SJCRH30 (cell line): ENCODE data around the gene NELFB. TPM values are rescaled to one million over a fixed set of nuclear protein-coding genes. Genes with fewer than 3 reads are reported as not detected.

ENCODE experiments used
- DNase-seq, 2 experiments: peaks; one replicate each; pipeline ENCODE4 v3.0.0-alpha.2; 2015 to 2020
- H3K27ac ChIP-seq: fragments of 250-450 bp; sonication (Bioruptor Pico); 2 replicates; pipeline ENCODE4 v1.5.1; 2020; ENCODE audit warnings: mild to moderate bottlenecking, moderate library complexity
- H3K27me3 ChIP-seq: fragments of 250-450 bp; sonication (Bioruptor Pico); 2 replicates; pipeline ENCODE4 v1.5.1; 2020; ENCODE audit warnings: mild to moderate bottlenecking, moderate library complexity
- H3K36me3 ChIP-seq: fragments of 250-450 bp; sonication (Bioruptor Pico); 2 replicates; pipeline ENCODE4 v1.5.1; 2020; ENCODE audit warnings: mild to moderate bottlenecking, moderate library complexity
- H3K4me1 ChIP-seq: fragments of 250-450 bp; sonication (Bioruptor Pico); 2 replicates; pipeline ENCODE4 v1.5.1; 2020; ENCODE audit warnings: mild to moderate bottlenecking, moderate library complexity
- H3K4me3 ChIP-seq: fragments of 250-450 bp; sonication (Bioruptor Pico); 2 replicates; pipeline ENCODE4 v1.5.1; 2020; ENCODE audit warnings: mild to moderate bottlenecking, moderate library complexity
- H3K9me3 ChIP-seq: fragments of 250-450 bp; sonication (Bioruptor Pico); replicated peaks from 2 replicates; pipeline ENCODE4 v1.5.1; 2020; ENCODE audit warnings: mild to moderate bottlenecking, moderate library complexity
- total RNA-seq: library from RNA; depleted of rRNA; stranded (reverse); fragments of >200 nt; shearing (Covaris generic); gene quantifications from 2 replicates; pipeline ENCODE4 v1.2.3, GENCODE V29; 2014

NELFB gene
- total RNA-seq, 1 experiment from 2014 or later = 65.5 TPM

DNA sequence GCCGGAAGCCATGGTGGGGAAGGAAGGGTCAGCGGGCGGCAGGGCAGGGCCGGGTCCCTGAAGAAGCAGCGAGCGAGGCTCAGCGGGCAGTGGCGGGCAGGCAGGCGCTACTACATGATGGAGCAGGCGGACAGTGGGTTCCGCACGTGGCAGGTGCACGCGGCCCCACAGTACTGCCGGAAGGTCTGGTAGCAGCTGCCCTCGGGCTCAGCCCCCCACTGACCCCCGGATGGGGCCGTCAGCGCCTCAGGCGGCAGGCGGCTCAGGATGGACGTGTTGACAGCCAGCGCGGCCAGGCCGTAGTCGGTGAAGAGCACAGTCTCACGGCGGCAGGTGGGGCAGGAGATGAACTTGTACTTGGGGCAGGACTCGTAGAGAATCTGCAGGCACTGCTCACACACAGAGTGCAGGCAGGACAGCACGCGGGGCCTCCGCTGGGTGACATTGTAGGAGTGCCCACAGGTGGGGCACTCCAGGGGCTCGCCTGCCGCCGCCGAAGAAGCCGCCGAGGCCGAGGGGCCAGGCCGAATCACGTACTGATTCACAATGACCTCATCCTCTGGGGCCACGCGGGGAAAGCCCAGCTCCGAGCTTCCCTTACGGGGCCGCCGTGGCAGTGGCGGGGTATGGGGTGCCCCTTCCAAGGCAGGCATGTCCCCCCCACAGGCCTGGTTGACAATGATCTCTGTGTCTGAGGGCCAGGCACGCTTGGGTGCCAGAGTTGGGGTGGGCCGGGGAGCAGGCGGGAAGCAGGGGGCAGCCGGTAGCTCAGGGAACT is 34.6 kb upstream of the NELFB start:
- Histone ChIP-seq H3K4me3 (no peak overlapping the region), H3K9me3 (no peaks in the 10 kb centered on the region), H3K36me3 (0 out of 2 replicates have a peak, but pooled peaks cover 4% of the 10 kb centered on the region), H3K4me1 (peaks cover 23% of the 10 kb centered on the region), H3K27me3 (no peaks in the 10 kb centered on the region), H3K27ac (no peak overlapping the region)
- peak; percentile 53 to 54 for DNase-seq

DNA sequence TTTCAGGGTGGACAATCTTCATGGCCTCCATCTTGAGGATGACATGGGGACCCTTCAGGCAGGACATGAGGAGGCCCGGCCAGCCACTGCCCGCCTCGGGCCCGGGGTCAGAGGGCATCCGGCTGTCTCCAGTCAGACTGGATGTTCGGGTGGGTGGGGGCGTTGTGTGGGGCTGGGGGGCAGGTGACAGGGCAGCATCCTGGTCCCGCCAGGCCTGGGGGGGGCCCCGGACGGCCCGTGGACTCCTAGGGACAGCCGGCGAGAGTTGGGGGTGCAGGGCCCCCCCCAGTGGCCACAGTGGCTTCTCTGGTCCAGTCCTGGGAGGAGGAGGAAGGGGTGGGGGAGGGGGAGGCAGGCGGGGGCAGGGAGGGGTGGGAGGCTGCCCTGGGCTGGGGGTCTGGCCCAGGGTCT is 34.0 kb upstream of the NELFB start:
- H3K27ac ChIP-seq = no peak overlapping the region
- no peaks in the 10 kb centered on the region for H3K27me3 ChIP-seq
- no peak overlapping the region for H3K4me3 ChIP-seq
- 0 out of 2 replicates have a peak, but pooled peaks cover 4% of the 10 kb centered on the region for H3K36me3 ChIP-seq
- DNase-seq = no peak
- H3K4me1 ChIP-seq = peaks cover 29% of the 10 kb centered on the region
- no peaks in the 10 kb centered on the region for H3K9me3 ChIP-seq

DNA sequence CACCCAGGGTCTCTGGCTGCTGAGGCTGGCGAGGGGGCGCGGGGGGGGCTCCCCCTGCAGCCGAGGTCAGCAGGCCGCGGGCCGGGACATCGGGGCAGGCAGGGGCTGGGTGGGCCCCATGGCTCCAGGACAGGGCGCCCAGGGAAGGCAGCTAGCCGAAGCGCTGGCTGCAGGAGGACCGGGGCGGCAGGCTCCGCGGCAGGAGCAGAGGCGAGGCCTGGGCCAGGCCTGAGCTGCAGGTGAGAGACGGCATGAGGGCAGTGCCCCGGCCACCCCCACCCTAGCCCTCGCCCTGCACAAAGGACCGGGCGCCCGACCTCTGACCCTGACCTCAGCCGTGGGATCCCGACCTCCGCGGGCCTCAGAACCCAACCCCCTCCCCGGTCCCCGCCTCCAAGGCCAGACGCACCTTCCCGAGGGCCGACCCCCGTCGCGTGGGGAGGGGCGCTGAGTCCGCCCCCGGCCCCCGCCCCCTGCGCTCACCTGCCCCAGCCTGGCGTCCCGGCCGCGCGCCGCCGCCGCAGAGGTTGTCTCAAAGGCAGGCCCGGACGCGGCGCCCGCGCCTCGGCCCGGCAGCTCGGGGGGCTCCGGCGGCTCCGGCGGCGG is 33.5 kb upstream of the NELFB start:
- no peak overlapping the region for H3K4me3 ChIP-seq
- no peaks in the 10 kb centered on the region for H3K27me3 ChIP-seq
- no peak for DNase-seq
- no peaks in the 10 kb centered on the region for H3K9me3 ChIP-seq
- peaks cover 34% of the 10 kb centered on the region for H3K4me1 ChIP-seq
- no peaks in the 10 kb centered on the region for H3K36me3 ChIP-seq
- no peak overlapping the region for H3K27ac ChIP-seq

DNA sequence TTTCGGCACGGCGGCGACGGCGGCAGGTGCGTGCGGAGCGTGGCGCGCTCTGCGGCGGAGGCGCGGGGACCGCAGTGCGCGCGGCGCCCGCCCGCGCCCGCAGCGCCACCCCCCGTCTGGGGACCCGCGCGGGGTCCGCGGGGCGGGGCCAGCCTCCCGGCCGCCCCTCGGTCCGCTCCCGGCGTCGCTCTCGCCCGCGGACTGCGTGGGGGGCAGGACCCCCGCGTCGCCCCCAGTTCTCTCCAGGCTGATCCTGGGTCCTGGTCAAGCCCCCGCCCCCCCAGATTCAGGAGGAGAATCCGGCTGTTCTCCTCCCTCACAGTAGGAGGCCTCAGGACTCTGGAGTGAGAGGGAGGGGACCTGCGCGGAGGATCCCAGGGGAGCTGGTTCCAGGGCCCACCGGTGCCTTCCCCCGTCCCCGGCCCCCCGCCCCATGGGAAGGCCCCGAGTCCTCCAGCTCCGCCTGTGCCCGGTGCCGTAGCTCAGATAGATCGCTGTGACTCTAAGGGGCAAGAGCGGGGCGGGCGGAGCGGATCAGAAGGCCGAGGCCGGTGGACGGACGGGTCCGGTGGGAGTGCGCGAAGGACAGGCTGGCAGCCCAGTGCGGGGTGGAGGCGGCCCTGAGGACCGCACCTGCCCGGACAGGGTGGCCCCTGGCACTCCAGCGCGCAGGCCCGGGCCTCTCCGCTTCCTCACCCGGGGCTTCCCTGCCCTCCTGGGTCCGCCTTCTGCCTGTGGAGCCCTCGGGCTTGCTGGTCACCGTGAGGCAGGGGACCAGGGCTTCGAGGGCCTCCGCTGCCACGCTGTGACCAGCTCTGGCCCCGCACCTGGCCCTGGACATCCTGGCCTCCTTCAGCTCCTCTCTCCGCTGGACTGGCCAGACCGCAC is 32.7 kb upstream of the NELFB start, which contains the start of gene RNF208:
RNF208 (minus strand) TSS at position 51 of the 888 bp plus-strand sequence. CDS start 1,028 bp downstream, outside the sequence.
- DNase-seq = no peak
- peaks cover 42% of the 10 kb centered on the region for H3K4me1 ChIP-seq
- peak within 1 kb of the TSS; percentile 72 for H3K4me3 ChIP-seq
- no peaks in the 10 kb centered on the region for H3K36me3 ChIP-seq
- H3K27ac ChIP-seq = no peak within 1 kb of the TSS
- no peaks in the 10 kb centered on the region for H3K9me3 ChIP-seq
- H3K27me3 ChIP-seq = no peaks in the 10 kb centered on the region

DNA sequence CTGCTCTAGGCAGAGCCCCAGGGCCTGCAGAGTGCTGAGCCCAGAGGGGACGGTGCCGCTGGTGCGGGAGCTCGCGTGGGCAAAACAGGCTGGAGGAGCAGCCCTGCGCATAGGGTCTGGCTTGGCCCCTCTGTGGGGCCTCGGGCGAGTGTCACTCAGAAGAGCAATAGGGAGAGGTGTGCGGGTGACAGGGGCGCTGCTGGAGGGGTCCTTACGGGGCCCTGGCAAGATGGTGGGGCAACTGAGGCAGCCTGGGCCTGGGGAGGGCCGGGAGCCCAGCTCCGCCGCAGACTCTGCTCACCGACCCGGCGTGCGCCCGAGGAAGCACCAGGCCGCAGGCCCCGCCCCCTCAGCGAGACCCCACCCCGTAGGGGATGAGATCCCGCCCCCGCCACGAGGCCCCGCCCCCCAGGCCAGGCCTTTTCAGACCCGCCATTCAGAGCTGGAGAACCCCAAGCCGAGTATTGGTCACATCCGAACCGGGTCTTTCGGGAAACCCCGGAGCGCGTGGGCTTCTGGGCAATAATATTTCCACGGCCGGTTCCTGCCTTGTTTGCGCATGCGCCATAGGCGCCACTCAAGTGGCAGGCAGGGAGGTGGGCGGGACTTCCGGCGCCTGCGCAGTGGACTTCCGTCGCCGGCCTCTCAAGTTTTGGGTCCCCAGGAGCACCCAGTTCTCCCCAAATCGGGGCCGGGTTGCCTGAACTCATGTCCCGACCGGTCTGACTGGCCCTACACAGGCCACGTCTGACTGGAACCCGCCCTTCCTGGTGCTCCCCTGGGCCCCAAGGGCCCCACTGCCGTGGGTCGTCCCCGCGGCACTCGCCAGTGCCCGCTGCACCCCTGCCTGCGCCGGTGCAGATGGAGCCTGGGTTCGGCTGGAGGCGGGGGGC is 31.8 kb upstream of the NELFB start:
- Histone ChIP-seq H3K9me3 (no peaks in the 10 kb centered on the region), H3K36me3 (no peaks in the 10 kb centered on the region), H3K27me3 (peaks cover 2% of the 10 kb centered on the region), H3K4me3 (peak overlapping the region; percentile 72), H3K27ac (peak overlapping the region; percentile 44; the same call in 1 of the 2 replicates), H3K4me1 (peaks cover 42% of the 10 kb centered on the region)
- peak; percentile 99 for DNase-seq

DNA sequence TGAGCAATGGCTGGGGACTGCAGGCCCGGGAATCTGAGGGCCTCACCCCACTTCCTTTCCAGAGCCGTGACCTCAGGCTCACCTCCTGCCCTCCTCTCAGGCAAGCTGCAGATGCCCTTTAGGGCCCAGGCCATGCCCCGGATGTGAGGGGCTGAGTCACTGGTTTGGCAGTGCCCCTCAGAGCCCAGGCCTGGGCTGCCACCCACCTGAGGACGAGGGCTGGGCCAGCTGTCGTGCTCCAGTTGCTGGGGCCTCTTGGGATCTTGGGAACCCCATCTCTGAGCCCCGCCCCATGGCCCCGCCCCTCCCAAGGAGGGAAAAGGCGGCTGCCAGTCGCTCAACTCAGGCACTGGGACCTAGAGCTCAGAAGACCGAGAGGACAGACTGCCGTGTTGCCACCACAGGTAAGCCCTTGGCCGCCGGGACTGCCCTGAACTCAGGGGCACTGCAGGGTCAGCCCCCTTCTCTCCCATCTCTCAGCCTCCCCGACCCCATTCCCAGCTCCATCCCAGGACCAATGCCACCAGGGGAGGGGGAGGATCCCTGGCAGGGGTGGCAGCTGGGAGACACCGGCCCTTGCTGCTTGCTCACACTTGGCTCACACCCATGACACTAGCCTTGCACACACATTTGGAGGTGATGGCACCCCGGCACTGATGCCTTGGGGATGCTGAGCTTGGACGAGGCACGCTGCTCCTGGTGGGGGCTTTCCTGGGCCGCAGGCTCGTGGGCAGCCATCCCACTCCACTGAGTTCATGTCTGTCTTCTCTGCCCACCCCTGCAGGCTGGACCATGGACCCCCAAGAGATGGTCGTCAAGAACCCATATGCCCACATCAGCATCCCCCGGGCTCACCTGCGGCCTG is 30.1 kb upstream of the NELFB start, which contains the start of gene CYSRT1:
CYSRT1 (plus strand) TSS at position 345 of the 865 bp plus-strand sequence; CDS start at position 793, 448 bp downstream.
- DNase-seq = peak; percentile 70 to 75
- H3K27me3 ChIP-seq = peaks cover 18% of the 10 kb centered on the region
- no peak within 1 kb of the TSS for H3K27ac ChIP-seq
- H3K9me3 ChIP-seq = no peaks in the 10 kb centered on the region
- peak within 1 kb of the TSS; percentile 72 for H3K4me3 ChIP-seq
- peaks cover 42% of the 10 kb centered on the region for H3K4me1 ChIP-seq
- no peaks in the 10 kb centered on the region for H3K36me3 ChIP-seq

DNA sequence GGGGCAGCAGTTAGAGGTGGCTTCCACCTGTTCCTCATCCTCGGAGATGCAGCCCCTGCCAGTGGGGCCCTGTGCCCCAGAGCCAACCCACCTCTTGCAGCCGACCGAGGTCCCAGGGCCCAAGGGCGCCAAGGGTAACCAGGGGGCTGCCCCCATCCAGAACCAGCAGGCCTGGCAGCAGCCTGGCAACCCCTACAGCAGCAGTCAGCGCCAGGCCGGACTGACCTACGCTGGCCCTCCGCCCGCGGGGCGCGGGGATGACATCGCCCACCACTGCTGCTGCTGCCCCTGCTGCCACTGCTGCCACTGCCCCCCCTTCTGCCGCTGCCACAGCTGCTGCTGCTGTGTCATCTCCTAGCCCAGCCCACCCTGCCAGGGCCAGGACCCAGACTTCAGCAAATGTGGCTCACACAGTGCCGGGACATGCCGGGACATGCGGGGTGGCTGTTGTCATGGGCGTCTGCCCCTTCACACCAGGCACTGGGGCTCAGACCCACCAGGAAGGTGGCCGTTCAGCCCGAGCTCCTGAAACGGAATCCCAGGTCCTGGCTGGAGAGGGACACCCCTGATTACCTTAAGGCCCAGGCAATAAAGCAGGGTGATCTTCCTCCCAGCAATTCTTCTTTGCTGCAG is 29.3 kb upstream of the NELFB start:
- no peaks in the 10 kb centered on the region for H3K36me3 ChIP-seq
- H3K27ac ChIP-seq = no peak overlapping the region
- no peak for DNase-seq
- peaks cover 40% of the 10 kb centered on the region for H3K4me1 ChIP-seq
- H3K4me3 ChIP-seq = no peak overlapping the region; the same call in 1 of the 2 replicates
- H3K27me3 ChIP-seq = peaks cover 25% of the 10 kb centered on the region
- no peaks in the 10 kb centered on the region for H3K9me3 ChIP-seq

DNA sequence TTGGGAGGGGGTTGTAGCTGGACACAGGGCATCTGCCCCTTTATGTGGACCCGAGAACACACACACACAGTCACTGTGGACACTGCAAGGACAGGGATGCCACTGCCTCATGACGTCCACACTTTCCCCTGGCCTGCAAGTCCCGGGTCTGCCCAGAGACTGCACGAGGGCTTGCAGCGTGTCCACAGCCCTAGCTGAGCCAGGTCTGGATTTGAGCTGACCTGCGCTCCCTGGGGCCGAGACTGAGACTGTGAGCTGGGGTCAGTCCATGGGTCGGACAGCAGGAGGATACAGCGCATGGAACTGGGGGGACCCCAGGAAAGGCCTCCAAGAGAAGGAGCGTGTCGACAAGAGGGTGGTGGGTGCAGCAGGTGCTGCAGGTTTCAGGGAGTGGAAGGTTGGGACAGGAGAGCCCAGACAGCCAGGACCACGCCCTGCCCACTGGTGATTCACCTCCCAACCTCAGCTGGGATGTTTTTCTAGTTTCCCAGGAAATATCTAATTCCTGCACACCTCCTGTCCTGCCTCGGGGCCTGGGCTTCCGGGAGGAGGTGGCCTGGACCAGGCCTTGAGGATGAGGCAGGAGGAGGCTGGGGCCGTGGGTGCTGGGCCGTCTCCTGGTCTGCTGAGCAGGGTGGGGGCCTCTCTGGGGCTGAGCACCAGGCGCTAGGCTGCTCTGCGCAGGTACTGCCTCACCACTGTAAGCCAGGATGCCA is 28.6 kb upstream of the NELFB start:
- Histone ChIP-seq H3K4me1 (peaks cover 40% of the 10 kb centered on the region), H3K9me3 (no peaks in the 10 kb centered on the region), H3K4me3 (no peak overlapping the region), H3K36me3 (no peaks in the 10 kb centered on the region), H3K27me3 (peaks cover 25% of the 10 kb centered on the region), H3K27ac (no peak overlapping the region)
- DNase-seq = no peak

DNA sequence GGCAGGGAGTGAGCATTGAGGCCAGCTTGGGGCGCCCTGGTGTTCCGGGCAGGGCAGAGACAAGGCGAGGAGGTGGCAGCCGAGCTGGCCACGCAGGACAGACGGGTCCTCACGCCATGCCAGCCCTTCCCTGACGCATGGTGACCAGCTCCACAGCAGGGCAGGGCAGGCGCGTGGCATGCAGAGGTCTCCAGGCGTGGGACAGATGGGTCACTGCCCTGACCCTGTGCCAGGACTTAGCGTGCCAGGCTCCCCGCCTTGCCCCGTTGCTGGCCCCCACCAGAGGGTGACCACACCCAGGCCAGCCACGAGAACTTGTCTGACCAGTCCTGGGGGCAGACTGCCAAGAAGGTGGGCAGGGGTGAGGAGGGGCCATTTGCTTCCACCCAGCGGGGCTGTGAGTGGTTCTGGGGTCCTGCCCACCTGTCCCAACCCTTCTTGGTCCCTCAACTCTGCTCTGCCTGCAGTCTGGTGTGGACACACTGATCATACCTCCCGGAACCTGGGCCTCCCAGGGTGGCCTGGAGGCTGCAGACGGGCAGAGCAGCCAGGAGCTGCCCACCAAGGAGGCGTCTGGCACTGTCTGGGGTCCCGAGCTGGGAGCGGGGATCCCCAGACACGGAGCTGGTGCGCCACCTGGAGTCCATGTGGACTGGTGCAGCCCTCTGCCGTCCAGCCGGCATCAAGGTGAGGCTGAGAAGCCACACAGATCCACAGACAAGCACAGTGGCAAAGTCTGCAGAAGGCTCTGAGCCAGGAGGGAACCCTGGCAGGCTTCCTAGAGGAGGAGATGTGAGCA is 27.9 kb upstream of the NELFB start, which contains the start of gene RNF224:
RNF224 (plus strand) TSS at position 449 of the 799 bp plus-strand sequence. CDS start 834 bp downstream, outside the sequence.
- Histone ChIP-seq H3K4me3 (no peak within 1 kb of the TSS), H3K36me3 (no peaks in the 10 kb centered on the region), H3K27ac (no peak within 1 kb of the TSS), H3K4me1 (peaks cover 40% of the 10 kb centered on the region), H3K27me3 (peaks cover 25% of the 10 kb centered on the region), H3K9me3 (no peaks in the 10 kb centered on the region)
- peak; percentile 84 to 92 for DNase-seq

DNA sequence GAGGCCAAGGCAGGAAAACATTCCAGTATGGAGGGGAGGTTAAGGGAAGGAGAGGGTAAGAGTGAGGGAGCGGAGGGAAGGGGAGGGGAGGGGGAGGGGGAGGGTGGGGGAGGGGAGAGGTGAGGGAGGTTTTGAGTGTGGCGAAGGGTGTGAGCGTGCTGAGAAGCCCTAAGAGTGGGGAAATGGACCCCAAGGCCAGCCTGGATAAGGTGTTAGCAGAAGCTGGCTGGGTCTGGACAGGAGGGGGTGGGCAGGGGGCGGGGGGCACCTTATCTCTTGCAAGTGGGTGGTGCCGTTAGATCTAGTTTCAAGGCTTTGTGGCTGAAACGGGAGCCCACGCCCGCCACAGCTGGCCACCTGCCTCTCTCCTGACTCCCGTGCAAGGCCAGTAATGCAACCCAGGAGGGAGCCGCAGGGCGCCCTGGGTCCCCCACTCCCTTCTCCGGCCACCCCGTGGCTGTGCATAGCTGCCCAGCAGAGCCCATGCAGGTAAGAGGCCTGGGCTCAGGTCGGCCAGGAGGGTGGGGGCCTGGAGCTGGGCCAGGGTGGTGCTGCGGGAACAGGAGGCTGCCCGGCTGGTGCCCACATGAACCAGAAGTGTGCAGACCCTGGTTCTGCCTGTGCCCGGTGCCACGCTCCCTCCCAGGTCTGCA is 27.1 kb upstream of the NELFB start:
- no peaks in the 10 kb centered on the region for H3K36me3 ChIP-seq
- H3K27ac ChIP-seq = no peak overlapping the region
- H3K4me3 ChIP-seq = no peak overlapping the region
- H3K4me1 ChIP-seq = peaks cover 35% of the 10 kb centered on the region
- H3K9me3 ChIP-seq = no peaks in the 10 kb centered on the region
- H3K27me3 ChIP-seq = peaks cover 25% of the 10 kb centered on the region
- no peak for DNase-seq

DNA sequence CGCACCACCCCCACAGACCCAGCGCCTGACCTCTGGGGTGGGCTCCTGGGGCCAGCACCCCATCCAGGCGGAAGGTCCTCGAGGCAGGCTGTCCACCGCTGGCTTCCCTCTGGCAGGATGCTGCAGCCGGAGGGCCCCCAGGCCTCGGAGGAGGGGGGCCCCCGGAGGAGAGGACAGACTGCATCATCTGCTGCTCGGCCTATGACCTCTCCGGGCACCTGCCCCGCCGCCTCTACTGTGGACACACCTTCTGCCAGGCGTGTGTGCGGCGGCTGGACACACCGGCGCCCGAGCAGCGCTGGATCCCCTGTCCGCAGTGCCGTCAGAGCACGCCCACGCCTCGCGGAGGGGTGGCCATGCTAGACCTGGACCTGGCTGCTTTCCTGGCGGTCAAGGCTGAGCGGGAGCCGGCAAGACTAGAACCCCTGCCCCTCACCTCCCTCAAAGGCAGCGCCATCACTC is 26.6 kb upstream of the NELFB start:
- Histone ChIP-seq H3K27me3 (peaks cover 25% of the 10 kb centered on the region), H3K27ac (no peak overlapping the region), H3K9me3 (no peaks in the 10 kb centered on the region), H3K36me3 (no peaks in the 10 kb centered on the region), H3K4me3 (no peak overlapping the region), H3K4me1 (peaks cover 34% of the 10 kb centered on the region)
- DNase-seq = no peak
